ENCODE measurements around the gene RHBDF2.

The RHBDF2 gene

GRCh38 chr17:76459674-76460073 is 41.5 kb downstream of the RHBDF2 start:
- TF ChIP-seq TAF1 (IDR thresholded peaks at IDR 0.05; ENCODE audit: borderline replicate concordance, low read depth, low read length) (no peak), POLR2AphosphoS5 (IDR thresholded peaks at IDR 0.05; ENCODE audit: low read depth, low read length) (no peak), POLR2A (IDR thresholded peaks at IDR 0.05; ENCODE audit: low read depth, low read length) (no peak)
- DNase-seq (ENCODE audit: insufficient read length) (no peak), FAIRE-seq (no peak)

DNA sequence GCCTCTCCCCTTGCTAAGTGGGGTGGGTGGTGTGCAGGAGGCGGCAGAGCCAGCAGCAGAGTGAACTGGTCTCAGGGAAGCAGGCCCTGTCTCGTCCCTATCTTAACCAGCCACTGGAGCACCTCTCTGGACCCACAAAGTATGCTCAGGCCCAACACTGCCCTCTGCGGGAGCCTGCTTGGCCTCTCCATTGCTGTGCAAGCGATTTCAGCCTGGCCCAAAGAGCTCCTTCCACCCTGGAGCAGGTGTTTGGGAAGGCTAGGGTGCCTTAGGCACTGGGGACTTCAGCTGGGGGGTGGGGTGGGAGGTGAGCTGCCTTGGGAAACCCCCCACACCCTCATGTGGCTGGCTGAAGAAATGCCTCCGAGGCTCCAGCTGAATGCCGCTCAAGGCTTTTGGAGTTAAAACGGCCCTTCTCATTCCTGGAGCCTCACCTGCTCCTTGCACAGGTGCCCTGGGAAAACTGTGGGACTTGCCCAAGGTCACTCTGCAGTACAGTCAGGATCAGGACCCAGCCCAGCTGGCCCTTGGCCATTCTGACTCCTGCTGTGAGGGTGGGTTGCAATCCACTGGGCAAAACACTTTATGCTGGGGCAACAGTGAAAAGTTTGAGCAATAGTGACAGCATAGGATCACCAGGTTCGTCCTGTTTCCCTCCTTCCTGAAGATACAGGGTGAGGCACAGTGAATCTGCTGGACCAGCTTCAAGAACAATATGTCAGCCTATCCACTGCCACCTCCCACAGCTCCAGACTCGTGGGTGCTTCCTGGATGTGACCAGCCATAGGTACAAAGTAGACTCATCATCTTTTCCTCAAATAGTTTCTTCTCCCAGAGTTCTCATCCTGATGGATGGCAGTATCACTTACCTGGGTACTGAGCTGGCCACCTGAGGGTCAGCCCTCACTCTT is 42.4 kb downstream of the RHBDF2 start:
- peak; percentile 46 for FAIRE-seq

DNA sequence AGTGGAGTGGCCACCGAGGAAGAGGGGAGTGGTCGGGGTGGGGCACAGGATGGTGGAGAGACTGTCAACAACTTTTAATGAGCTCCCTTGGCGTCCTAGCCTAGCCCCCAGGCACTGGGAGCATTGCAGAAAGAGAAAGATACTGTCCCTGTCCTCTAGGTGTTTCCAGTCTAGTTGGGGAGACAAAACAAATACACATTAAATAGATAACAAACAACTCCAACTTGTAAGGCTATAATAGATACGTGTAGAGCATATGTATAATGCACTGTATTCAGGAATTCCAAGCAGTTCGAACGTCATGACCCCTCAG is 47.8 kb downstream of the RHBDF2 start:
- FAIRE-seq (no peak), DNase-seq (ENCODE audit: insufficient read length) (no peak)
- no peak for TF ChIP-seq POLR2A (IDR thresholded peaks at IDR 0.05; ENCODE audit: low read depth, low read length)
- no peak for TF ChIP-seq TAF1 (IDR thresholded peaks at IDR 0.05; ENCODE audit: borderline replicate concordance, low read depth, low read length)
- no peak for TF ChIP-seq POLR2AphosphoS5 (IDR thresholded peaks at IDR 0.05; ENCODE audit: low read depth, low read length)

More for the DNA sequence above, 42.4 kb downstream of the RHBDF2 start:
- TF ChIP-seq TAF1 (IDR thresholded peaks at IDR 0.05; ENCODE audit: borderline replicate concordance, low read depth, low read length) (no peak), POLR2A (IDR thresholded peaks at IDR 0.05; ENCODE audit: low read depth, low read length) (no peak), POLR2AphosphoS5 (IDR thresholded peaks at IDR 0.05; ENCODE audit: low read depth, low read length) (no peak)
- DNase-seq (ENCODE audit: insufficient read length): peak; percentile 60

DNA sequence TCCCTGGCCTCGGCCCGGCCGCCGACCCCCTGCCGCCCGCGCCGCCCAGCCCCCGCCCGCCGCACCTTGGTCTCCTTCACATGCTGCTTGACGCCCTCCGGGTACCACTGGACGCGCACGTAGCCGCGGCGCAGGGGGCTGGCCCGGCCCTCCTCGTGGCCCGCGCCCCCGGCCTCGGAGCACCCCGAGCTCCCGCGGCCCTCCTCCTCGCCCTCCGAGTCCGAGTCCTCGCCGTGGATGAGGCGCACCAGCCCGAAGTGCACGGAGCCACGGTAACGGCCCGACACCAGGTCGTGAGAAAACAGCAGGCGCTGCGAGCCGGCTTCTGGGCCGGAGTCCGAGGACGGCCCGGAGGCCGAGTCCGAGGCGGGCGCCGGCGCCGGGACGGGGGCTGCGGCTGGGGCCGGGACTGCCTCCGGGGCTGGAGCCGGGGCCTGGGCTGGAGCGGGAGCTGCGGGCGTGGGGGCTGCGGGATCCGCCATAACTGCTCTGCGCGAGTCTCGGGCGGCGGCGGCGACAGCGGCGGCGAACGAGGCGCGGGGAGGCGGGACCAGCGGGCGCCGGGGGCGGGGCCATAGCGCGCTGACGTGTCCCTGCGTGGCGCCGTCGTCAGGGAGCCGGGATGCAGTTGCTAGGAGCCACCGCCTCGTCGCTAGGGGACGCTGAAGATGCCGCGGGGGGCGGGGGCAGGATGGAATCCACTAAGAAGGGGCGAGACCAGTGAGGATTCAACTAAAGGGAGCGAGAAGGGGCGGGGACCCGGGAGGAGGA is 48.4 kb downstream of the RHBDF2 start, which contains the start of gene UBE2O:
UBE2O (minus strand) TSS at position 493 of the 771 bp plus-strand sequence; CDS start at position 482, 11 bp downstream.
- FAIRE-seq: peak; percentile 87
- peak; percentile 96 for DNase-seq (ENCODE audit: insufficient read length)
- TF ChIP-seq TAF1 (IDR thresholded peaks at IDR 0.05; ENCODE audit: borderline replicate concordance, low read depth, low read length) (0 out of 2 replicates have a peak, but pooled peaks have one; percentile 54), POLR2AphosphoS5 (IDR thresholded peaks at IDR 0.05; ENCODE audit: low read depth, low read length) (no peak), POLR2A (IDR thresholded peaks at IDR 0.05; ENCODE audit: low read depth, low read length) (peak; percentile 65; the same call in 1 of the 2 replicates)

DNA sequence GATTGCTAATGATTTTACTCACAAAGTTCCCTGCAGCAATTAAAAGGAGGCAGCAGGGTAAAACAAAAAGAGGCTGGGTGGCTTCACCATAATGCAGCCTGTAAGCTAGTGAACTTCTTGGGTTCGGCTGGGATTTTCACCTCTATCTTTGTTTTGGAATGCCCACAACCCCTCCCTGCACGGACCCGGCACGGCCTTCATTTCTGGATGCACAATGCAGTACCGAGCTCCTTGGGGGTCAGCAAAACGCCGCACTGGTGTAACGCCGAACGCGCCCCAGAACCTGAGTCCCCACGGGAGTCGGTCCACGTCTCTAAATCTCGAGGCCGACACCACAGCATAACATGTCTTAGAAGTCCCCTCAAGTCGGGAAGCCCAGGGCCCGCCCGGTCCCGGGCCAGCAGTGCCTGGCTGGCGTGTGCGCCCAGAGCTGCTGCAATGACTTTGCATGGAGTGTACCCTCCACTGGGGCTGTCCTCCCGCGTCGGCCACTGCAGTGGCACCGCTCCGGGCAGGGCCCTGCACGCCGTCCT is 49.0 kb downstream of the RHBDF2 start:
- FAIRE-seq (peak; percentile 38), DNase-seq (ENCODE audit: insufficient read length) (no peak)
- no peak for TF ChIP-seq TAF1 (IDR thresholded peaks at IDR 0.05; ENCODE audit: borderline replicate concordance, low read depth, low read length)
- no peak for TF ChIP-seq POLR2AphosphoS5 (IDR thresholded peaks at IDR 0.05; ENCODE audit: low read depth, low read length)
- TF ChIP-seq POLR2A (IDR thresholded peaks at IDR 0.05; ENCODE audit: low read depth, low read length): no peak

- DNase-seq (ENCODE audit: insufficient read length) (no peak), FAIRE-seq (no peak)
- TF ChIP-seq TAF1 (IDR thresholded peaks at IDR 0.05; ENCODE audit: borderline replicate concordance, low read depth, low read length): no peak
- TF ChIP-seq POLR2AphosphoS5 (IDR thresholded peaks at IDR 0.05; ENCODE audit: low read depth, low read length): no peak
- TF ChIP-seq POLR2A (IDR thresholded peaks at IDR 0.05; ENCODE audit: low read depth, low read length): no peak
Observed at GRCh38 chr17:76451506-76451905, 49.7 kb downstream of the RHBDF2 start.

DNA sequence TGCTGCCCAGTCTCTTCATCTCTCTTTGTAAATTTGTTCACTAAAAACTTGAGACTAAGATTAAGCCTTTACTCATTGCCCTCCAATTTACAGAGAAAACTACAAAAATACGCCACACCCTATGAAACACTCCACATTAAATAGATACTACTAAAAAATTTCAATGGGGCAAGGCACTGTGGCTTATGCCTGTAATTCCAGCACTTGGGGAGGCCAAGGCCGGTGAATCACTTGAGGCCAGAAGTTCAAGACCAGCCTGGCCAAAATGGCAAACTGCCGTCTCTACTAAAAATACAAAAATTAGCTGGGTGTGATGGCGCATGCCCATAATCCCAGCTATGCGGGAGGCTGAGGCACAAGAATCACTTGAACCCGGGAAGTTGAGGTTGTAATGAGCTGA is 52.1 kb downstream of the RHBDF2 start:
- TF ChIP-seq TAF1 (IDR thresholded peaks at IDR 0.05; ENCODE audit: borderline replicate concordance, low read depth, low read length) (no peak), POLR2A (IDR thresholded peaks at IDR 0.05; ENCODE audit: low read depth, low read length) (no peak), POLR2AphosphoS5 (IDR thresholded peaks at IDR 0.05; ENCODE audit: low read depth, low read length) (no peak)
- DNase-seq (ENCODE audit: insufficient read length) (no peak), FAIRE-seq (no peak)

DNA sequence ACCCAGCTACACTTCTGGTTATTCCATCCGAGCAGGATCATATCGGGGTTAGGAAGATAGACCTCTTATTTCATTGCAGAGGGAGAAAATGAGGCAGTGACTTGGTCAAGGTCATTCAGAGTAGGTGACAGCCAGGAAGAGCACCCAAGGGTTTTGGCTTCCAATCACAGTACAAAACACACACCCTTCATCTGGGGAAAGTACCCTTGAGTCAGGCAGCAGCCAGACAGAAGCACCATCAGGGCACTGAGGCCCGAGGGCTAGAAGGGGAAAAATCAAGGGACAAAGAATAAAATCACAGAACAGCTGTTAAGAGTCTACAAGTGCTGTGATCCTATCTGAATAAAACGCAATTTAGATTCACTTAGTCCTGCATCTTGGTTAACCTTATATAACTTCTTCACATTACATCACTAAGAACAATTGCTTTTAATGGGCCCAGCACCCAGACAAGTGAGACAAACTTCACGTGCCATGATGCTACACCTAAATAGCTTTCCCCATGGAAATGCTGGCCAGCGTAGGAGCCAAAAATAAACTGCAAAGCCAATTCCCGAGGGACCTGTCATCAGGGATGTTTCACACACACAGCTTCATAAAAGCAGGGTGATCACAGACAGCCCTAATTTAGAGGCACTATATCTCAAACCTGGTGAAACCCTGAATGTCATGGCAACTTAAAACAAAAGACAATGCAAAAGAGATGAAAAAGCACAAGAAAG is 53.1 kb downstream of the RHBDF2 start:
- FAIRE-seq: peak; percentile 68
- no peak for DNase-seq (ENCODE audit: insufficient read length)
- TF ChIP-seq POLR2AphosphoS5 (IDR thresholded peaks at IDR 0.05; ENCODE audit: low read depth, low read length) (no peak), POLR2A (IDR thresholded peaks at IDR 0.05; ENCODE audit: low read depth, low read length) (no peak), TAF1 (IDR thresholded peaks at IDR 0.05; ENCODE audit: borderline replicate concordance, low read depth, low read length) (no peak)

DNA sequence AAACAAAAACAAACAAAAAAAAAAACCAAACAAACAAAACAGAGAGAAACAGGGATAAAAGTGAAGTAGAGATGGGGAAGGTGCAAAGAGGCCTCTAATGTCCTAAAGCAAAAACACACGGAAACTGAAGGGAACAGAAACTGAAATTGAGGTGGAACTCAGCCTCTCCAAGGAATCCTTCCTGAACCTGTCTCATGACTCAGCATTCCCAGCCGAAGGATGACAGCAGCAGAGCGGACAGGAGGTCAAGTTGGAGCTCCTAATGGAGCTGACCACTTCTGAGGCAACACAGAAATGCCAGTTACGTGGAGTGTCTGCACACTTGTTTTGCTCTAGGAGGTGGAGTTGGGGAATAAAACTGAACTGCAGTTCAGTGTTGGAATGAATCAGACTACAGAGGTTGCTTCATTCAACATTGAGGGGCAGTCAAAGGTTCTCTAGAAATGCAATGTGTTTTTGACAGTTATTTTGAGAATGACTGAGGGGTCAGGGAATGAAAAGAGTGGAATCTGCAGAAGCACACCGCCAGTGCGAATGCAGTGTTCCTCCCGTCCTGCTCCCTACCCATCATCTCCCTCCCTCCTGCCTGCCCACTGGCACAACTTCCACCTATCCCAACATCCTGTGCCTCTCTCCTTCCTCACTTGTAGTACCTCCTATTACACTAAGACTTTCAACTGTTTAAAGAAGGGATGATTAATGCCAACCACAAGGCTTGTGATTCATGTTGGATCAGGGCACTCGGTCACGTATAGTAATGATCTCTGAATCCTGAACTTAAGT is 54.6 kb downstream of the RHBDF2 start:
- FAIRE-seq (no peak), DNase-seq (ENCODE audit: insufficient read length) (no peak)
- TF ChIP-seq POLR2A (IDR thresholded peaks at IDR 0.05; ENCODE audit: low read depth, low read length): no peak
- TF ChIP-seq TAF1 (IDR thresholded peaks at IDR 0.05; ENCODE audit: borderline replicate concordance, low read depth, low read length): no peak
- TF ChIP-seq POLR2AphosphoS5 (IDR thresholded peaks at IDR 0.05; ENCODE audit: low read depth, low read length): no peak

Data from GM12892 (cell line).